Measurements from ENCODE around the gene ADAMTS17. TPM values are rescaled to one million over a fixed set of nuclear protein-coding genes. Genes with fewer than 3 reads are reported as not detected.

ADAMTS17 gene
- total RNA-seq, 8 experiments from 2014 or later, result 0.33 to 2.1 (median 1.1) TPM

DNA sequence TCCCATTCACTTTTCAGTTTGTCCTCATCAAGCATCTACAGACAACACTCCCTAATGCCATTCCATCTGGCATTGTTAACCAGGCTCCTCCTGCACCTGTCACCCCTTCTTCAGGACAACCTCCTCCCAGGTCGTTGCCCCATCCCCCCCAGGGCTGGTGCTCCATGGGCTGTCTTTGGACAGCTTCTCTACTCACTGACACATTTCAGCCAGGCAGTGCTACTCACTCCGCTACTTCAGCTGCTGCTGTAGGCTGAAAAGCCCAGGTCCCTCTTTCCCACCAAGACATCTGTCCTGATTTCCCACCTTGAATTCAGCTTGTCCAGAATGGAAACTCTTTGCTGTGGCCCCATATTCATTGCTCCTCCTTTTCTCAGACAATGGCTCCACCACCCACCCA lies 61.9 kb downstream of the ADAMTS17 start:
- no peak for ATAC-seq (replicated peaks in 6 of 8)
- Histone ChIP-seq H3K4me1 (replicated peaks in 1 of 2) (no peaks in the 10 kb centered on the region), H3K27ac (no peak overlapping the region), H3K4me3 (no peak overlapping the region)
- in situ Hi-C loops (cut with MboI; ENCODE audit: low pct_unique_long_range_greater_than_20kb in 2 of 9, low sequenced_read_pairs in 9 of 9, unreplicated experiment in 9 of 9), result no loop called here
- 0 to 100% (median 51%) methylated on average over 1 to 2 of the region's 2 CpGs; no CpG with 5 or more reads in 3 of the 10 experiments for WGBS, 10 experiments

DNA sequence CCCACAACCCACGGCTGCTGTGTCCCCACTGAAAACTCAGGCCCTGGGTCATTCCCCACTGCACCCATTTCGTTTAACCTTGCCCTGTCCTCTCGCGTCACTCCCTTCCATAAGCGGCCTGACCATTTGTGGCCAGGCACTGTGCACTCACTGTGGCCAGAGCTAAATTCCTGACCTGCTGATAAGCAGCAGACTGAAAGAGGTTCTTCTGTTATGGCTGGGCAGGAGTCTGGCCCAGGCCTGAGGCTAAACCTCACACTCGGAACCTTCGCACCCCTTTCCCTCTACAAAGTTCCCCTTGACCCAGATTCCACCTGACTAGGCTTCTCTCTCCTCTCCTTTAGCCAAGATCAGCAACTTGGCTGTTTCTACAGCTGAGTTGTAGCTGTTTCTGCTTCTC lies 62.3 kb downstream of the ADAMTS17 start:
- ATAC-seq (replicated peaks in 6 of 8), result no peak
- WGBS, 10 experiments, result 0 to 89% (median 61%) methylated on average over 1 to 3 of the region's 7 CpGs; no CpG with 5 or more reads in 5 of the 10 experiments
- in situ Hi-C loops (cut with MboI; ENCODE audit: low pct_unique_long_range_greater_than_20kb in 2 of 9, low sequenced_read_pairs in 9 of 9, unreplicated experiment in 9 of 9), result no loop called here
- no peak overlapping the region for H3K27ac ChIP-seq
- no peak overlapping the region for H3K4me3 ChIP-seq
- no peaks in the 10 kb centered on the region for H3K4me1 ChIP-seq (replicated peaks in 1 of 2)

DNA sequence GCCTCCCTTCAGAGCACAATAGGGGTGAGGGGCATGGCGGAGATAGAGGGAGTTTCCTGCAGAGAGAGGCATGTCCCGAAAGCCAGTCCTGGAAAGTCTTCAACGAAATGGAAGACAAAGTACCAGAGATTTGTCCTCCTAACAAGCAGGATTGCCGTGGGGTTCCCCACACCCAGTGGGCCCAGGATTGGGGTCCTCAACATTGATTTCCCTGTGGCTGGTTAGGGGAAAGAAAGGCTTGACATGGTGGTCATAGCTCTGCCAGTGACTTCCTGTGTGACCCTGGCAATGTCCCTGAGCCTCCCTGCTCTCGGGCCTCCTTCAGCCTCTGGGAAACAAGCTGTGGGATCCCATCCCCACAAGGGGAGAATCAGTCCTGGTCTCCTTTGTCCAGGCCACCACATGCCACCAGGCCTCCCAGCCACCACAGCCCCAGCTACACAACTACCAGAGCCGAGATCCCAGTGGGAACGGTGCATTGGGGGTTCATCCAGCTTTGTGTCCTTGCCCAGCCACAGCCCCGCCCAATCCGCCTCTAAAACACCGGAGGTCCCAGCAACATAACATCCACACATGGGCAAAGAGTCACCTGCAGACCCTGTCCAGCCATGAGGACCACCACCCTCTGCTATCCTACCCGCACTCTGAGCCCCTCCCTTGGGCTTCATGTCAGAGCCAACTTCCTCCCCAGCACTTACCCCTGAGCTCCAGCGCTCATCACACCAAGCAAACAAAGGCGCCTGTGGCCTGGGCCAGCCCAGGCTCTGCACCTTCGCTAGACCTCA lies 63.0 kb downstream of the ADAMTS17 start:
- Histone ChIP-seq H3K4me3 (no peak overlapping the region), H3K4me1 (replicated peaks in 1 of 2) (no peaks in the 10 kb centered on the region), H3K27ac (no peak overlapping the region)
- 3 to 100% (median 53%) methylated on average over 1 to 5 of the region's 14 CpGs; no CpG with 5 or more reads in 3 of the 10 experiments for WGBS, 10 experiments
- no peak for ATAC-seq (replicated peaks in 6 of 8)
- in situ Hi-C loops (cut with MboI; ENCODE audit: low pct_unique_long_range_greater_than_20kb in 2 of 9, low sequenced_read_pairs in 9 of 9, unreplicated experiment in 9 of 9), result no loop called here

DNA sequence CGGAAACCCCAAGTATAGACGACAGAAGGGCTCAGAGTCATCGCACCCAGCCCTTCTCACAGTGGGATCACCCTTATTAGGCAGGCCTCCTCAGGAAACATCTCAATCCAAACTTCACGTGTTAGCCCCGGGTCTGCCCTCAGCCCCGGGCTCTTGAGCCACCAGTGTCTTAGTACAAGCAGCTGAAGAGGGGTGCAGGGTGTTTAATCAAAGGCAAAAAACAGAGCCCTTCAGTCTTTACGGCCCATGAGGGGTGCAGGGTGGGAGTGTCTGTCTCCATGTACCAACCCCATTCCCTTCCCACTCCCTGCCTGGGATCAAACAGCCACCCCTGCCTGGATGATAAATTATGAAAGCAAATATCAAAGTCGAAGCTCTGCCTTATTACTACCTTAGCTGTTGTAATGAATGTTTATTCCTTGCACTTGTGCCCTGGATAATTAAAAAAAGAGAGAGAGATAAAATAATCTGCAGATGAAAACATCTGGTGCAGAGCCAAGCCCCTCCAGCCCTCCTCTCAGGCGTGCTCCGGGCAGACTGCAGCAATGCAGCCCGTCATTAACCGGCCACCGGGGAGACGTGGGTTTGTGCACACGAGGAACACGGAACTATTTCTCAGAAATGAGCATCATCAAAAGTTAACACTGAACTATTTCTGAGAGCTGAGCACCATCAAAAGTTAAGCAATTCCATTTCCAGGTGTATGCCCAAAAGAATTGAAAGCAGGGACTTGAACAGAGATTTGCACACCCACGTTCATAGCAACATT lies 64.5 kb downstream of the ADAMTS17 start:
- ATAC-seq (replicated peaks in 6 of 8), result no peak
- Histone ChIP-seq H3K4me1 (replicated peaks in 1 of 2) (no peaks in the 10 kb centered on the region), H3K4me3 (no peak overlapping the region), H3K27ac (no peak overlapping the region)
- in situ Hi-C loops (cut with MboI; ENCODE audit: low pct_unique_long_range_greater_than_20kb in 2 of 9, low sequenced_read_pairs in 9 of 9, unreplicated experiment in 9 of 9), result no loop called here
- WGBS, 10 experiments, result 0 to 83% (median 27%) methylated on average over 1 to 6 of the region's 17 CpGs; no CpG with 5 or more reads in 1 of the 10 experiments

DNA sequence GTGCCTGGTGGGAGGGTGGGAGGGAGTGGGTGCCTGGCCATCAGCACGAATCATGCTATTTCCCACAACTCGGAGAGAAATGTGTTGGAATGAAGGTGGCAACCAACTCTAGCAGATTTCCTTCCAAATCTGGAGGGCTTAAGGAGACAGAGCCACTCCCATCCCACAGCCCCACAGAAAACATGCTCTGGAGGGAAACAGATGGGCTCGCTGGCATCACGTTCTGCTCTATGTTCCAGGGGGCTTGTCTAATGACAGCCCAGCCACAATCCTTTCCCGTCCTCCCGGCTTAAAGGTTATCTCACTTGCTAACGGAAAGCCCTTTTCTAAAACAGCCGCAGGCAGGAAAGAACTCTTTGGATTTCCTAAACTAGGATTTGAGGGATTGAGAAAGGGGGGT lies 65.3 kb downstream of the ADAMTS17 start:
- in situ Hi-C loops (cut with MboI; ENCODE audit: low pct_unique_long_range_greater_than_20kb in 2 of 9, low sequenced_read_pairs in 9 of 9, unreplicated experiment in 9 of 9), result no loop called here
- no peak for ATAC-seq (replicated peaks in 6 of 8)
- H3K4me3 ChIP-seq, result no peak overlapping the region
- WGBS, 10 experiments, result 0 to 100% (median 72%) methylated on average over 2 to 5 of the region's 8 CpGs; no CpG with 5 or more reads in 3 of the 10 experiments
- H3K27ac ChIP-seq, result no peak overlapping the region
- H3K4me1 ChIP-seq (replicated peaks in 1 of 2), result no peaks in the 10 kb centered on the region

DNA sequence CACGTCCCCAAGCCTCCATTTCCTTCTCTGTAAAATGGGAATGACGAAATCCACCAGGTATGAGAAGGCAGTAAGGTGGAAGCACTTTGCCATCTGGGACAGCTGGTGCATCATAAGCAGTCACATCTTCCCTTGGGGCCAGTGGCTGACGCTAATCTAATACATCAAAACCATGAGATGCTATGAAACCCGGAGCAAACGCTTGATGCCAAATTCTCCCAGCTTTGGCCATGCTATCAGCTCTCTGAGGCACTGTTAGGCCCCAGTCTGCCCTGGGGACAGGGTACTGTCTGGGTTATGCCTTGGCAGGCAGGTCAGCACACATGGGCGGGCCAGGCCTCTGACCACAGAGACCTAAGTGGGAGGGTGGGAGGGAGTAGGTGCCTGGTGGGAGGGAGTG lies 66.1 kb downstream of the ADAMTS17 start:
- ATAC-seq (replicated peaks in 6 of 8), result no peak
- Histone ChIP-seq H3K27ac (no peak overlapping the region), H3K4me1 (replicated peaks in 1 of 2) (no peaks in the 10 kb centered on the region), H3K4me3 (no peak overlapping the region)
- in situ Hi-C loops (cut with MboI; ENCODE audit: low pct_unique_long_range_greater_than_20kb in 2 of 9, low sequenced_read_pairs in 9 of 9, unreplicated experiment in 9 of 9), result no loop called here
- 0 to 100% (median 60%) methylated on average over 1 to 2 of the region's 6 CpGs; no CpG with 5 or more reads in 7 of the 10 experiments for WGBS, 10 experiments

DNA sequence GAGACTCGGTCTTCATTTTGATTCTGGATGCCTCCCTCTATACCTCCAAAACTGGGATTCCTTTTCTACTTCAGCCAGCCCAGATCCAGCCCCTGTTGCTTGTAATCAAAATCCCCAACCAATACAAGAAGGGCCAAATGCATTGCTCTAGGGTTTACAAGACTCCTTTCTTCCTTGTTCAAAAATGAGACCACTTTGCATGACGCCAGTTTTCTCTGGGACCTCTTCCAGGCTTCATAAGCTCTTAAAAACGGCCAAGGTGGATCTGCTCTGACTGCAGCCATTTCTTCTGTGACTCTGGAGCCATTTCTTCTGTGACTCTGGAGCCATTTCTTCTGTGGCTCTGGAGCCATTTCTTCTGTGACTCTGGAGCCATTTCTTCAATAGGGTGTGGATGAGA lies 71.9 kb downstream of the ADAMTS17 start:
- no peak overlapping the region for H3K4me3 ChIP-seq
- H3K4me1 ChIP-seq (replicated peaks in 1 of 2), result no peaks in the 10 kb centered on the region
- H3K27ac ChIP-seq, result no peak overlapping the region
- 0 to 92% (median 67%) methylated on average over 1 to 3 of the region's 3 CpGs; no CpG with 5 or more reads in 1 of the 10 experiments for WGBS, 10 experiments
- in situ Hi-C loops (cut with MboI; ENCODE audit: low pct_unique_long_range_greater_than_20kb in 2 of 9, low sequenced_read_pairs in 9 of 9, unreplicated experiment in 9 of 9), result no loop called here
- no peak for ATAC-seq (replicated peaks in 6 of 8)

DNA sequence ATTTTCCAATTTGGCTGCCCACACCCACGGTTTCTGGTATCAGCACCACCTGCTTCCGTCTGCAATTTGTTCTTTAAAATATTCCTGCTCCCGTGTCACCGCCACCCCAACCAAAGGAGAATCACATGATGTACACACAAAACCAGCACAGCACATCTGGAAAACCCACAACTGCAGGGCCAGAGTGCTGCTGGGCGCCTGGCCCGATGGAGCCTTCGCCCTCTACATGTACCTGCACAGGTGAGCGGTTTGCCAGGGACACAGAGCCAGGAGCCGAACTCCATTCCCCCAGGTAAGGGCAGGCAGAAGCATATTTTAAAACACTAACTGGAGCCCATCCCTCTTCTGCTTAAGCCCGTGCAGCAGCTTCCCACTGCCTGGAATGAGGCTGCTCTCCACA lies 75.6 kb downstream of the ADAMTS17 start:
- no peak for ATAC-seq (replicated peaks in 6 of 8)

DNA sequence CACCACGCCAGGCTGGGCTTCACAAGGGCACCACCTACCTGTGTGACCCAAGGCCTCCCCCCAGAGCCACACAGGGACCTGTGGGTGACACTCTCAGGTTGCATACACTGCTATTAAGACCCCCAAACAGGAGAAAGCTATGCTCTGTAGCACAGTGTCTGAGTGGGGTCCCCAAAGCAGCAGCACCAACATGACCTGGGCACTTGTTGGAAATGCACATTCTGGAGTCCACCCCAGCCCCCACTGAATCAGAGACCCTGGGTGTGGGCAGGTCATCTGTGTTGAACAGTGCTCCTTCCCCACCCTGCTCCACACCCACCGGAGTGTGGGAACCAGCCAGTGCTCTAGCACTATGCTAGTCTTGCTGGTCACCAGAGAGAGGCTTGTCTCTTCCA lies 76.1 kb downstream of the ADAMTS17 start:
- ATAC-seq (replicated peaks in 6 of 8), result no peak
- WGBS, 10 experiments, result 0 to 100% (median 71%) methylated on average over 1 of the region's 2 CpGs; no CpG with 5 or more reads in 7 of the 10 experiments
- no peak overlapping the region for H3K27ac ChIP-seq

More for the DNA sequence above, 75.6 kb downstream of the ADAMTS17 start:
- in situ Hi-C loops (cut with MboI; ENCODE audit: low pct_unique_long_range_greater_than_20kb in 2 of 9, low sequenced_read_pairs in 9 of 9, unreplicated experiment in 9 of 9), result no loop called here
- no peak overlapping the region for H3K4me3 ChIP-seq
- WGBS, 10 experiments, result 8 to 100% (median 47%) methylated on average over 2 to 5 of the region's 10 CpGs; no CpG with 5 or more reads in 4 of the 10 experiments
- H3K27ac ChIP-seq, result no peak overlapping the region
- H3K4me1 ChIP-seq (replicated peaks in 1 of 2), result no peaks in the 10 kb centered on the region

DNA sequence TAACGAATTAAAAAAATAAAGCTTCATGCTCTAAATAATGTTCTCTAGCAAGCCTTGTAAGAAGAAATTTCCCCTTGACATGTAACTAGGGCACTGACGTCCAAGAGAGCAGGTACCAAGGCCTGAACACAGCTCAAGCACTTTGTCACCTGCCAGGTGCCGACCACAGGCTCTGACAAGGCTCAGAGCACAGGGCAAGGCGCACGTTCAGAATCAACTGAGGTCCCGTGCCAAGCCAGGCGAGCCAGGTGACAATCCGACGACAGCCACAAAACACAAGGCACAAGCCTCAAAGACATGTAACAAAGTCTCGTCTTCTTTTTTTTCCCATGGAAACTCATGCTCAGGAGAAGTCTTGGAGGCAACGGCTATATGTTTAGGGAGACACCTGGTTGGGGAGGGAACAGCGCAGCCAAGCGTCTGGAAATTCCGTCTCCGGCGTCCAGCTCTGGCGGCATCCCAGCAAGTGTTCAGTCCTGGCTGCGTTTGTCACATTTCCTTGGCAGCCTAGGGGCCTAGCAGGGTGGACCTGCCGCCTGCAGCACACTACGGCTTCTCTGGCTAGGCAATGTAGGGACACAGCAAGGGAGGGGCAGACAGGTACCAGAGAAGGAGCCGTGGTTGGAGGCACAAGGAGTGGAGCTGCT lies 76.7 kb downstream of the ADAMTS17 start:
- in situ Hi-C loops (cut with MboI; ENCODE audit: low pct_unique_long_range_greater_than_20kb in 2 of 9, low sequenced_read_pairs in 9 of 9, unreplicated experiment in 9 of 9), result no loop called here
- 0 to 90% (median 30%) methylated on average over 1 to 11 of the region's 21 CpGs; no CpG with 5 or more reads in 2 of the 10 experiments for WGBS, 10 experiments
- Histone ChIP-seq H3K4me3 (no peak overlapping the region), H3K4me1 (replicated peaks in 1 of 2) (no peaks in the 10 kb centered on the region), H3K27ac (no peak overlapping the region)
- no peak for ATAC-seq (replicated peaks in 6 of 8)

More for the DNA sequence above, 76.1 kb downstream of the ADAMTS17 start:
- Histone ChIP-seq H3K4me1 (replicated peaks in 1 of 2) (no peaks in the 10 kb centered on the region), H3K4me3 (no peak overlapping the region)
- in situ Hi-C loops (cut with MboI; ENCODE audit: low pct_unique_long_range_greater_than_20kb in 2 of 9, low sequenced_read_pairs in 9 of 9, unreplicated experiment in 9 of 9), result no loop called here

DNA sequence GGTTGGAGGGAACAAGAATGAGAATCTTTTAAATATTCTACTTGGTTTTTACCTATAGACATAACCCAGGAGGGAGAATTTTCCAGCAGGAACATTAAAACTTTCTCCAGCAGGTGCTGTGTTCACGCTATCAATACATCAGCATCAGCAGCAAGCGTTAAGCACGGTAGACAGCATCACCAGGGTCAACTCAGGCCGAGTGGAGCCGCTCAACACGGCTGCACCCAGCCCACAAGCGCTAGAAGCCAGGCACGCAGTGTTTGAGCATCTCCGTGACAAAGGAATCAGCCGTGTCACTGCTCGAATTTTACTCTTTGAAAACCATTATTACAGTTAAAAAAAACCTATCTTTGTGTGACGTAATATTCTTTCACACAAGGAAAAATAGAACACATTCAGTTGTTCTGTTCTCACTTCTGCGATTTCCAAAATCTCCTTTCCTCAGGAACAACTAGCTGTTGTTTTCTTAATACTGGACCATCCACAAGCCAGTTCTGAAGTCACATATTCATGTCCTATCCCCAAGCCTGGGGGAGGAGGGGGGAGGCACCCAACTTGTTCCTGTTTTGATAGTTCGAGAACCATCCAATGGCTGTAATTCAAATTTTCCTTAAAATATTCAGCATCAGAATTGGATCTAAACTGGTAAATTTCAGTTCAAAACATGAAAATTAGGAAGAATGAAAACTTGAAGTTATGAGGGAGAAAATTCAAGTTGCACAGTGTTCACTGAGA lies 77.9 kb downstream of the ADAMTS17 start:
- Histone ChIP-seq H3K4me3 (no peak overlapping the region), H3K27ac (no peak overlapping the region), H3K4me1 (replicated peaks in 1 of 2) (no peaks in the 10 kb centered on the region)
- in situ Hi-C loops (cut with MboI; ENCODE audit: low pct_unique_long_range_greater_than_20kb in 2 of 9, low sequenced_read_pairs in 9 of 9, unreplicated experiment in 9 of 9), result no loop called here
- 20 to 100% (median 73%) methylated on average over 1 to 14 of the region's 14 CpGs; no CpG with 5 or more reads in 1 of the 10 experiments for WGBS, 10 experiments
- peak in 2 of 8 experiments; percentile 46 to 53 for ATAC-seq (replicated peaks in 6 of 8)

DNA sequence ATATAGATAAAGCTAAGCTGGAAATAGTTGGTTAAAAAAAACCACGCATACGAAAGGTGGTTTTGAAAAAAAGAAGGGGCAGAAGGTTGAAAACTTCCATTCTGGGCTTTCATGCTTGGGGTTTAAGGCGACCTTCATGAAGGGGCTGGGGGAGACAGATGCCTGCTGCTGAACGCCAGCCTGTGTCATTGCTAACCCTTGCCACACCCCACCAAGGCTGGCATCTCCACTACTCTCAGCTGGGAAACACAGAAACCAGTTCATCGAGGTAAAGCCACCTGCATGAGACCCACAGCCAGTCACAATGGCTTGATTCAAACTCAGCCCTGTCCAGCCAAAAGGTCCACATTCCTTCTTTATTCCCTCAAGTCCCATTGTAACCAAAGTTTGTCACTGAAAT lies 78.7 kb downstream of the ADAMTS17 start:
- in situ Hi-C loops (cut with MboI; ENCODE audit: low pct_unique_long_range_greater_than_20kb in 2 of 9, low sequenced_read_pairs in 9 of 9, unreplicated experiment in 9 of 9), result no loop called here
- ATAC-seq (replicated peaks in 6 of 8), result no peak
- Histone ChIP-seq H3K4me3 (no peak overlapping the region), H3K4me1 (replicated peaks in 1 of 2) (no peaks in the 10 kb centered on the region), H3K27ac (no peak overlapping the region)
- 25 to 100% (median 86%) methylated on average over 1 to 5 of the region's 5 CpGs for WGBS, 10 experiments
